ENCODE measurements around the gene KHK. TPM values are rescaled to one million over a fixed set of nuclear protein-coding genes. Genes with fewer than 3 reads are reported as not detected.
A peak's percentile ranks its signal among the peaks of the same experiment; 100 is the strongest.

Gene KHK
- polyA plus RNA-seq, 2 of the 4 experiments (the other 2 are of a cell fraction), result 4.2 to 7.6 TPM

DNA sequence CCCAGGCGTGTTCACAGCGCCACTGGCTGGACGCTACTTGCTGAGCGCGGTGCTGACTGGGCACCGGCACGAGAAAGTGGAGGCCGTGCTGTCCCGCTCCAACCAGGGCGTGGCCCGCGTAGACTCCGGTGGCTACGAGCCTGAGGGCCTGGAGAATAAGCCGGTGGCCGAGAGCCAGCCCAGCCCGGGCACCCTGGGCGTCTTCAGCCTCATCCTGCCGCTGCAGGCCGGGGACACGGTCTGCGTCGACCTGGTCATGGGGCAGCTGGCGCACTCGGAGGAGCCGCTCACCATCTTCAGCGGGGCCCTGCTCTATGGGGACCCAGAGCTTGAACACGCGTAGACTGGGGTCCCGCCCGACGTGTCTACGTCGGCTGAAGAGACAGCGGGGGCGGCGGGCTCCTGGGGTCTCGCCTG is 891 bp upstream of the KHK start:
- peak; percentile 85 to 87 for DNase-seq (ENCODE audit: low read depth in 1 of 2, low spot score in 1 of 2)
- Histone ChIP-seq H3K4me1 (peaks cover 17% of the 10 kb centered on the region), H3K27ac (peak overlapping the region; percentile 90 to 91), H3K4me3 (peak overlapping the region; percentile 70), H3K4me2 (peak overlapping the region; percentile 81), H3K9me3 (no peaks in the 10 kb centered on the region)
- no peak for FAIRE-seq
- ATAC-seq, result peak; percentile 62 to 74
- WGBS (ENCODE audit: missing lambda C conversion rate), result 1% methylated on average over 25 of the region's 38 CpGs
- ChIA-PET POLR2A (interaction anchor here (1.0 to 1.5 kb wide), 5 partner anchors 14 to 124 kb away, joined by 3 to 8 read pairs (median 4); partner anchors contain the start of genes AGBL5 and OST4), CTCF (interaction anchor here (0.5 to 15.3 kb wide), 35 partner anchors 9 to 1376 kb away, joined by 3 to 253 read pairs (median 4); partner anchors contain the start of genes ABHD1, AGBL5 and OST4)
- TF ChIP-seq MYC (IDR thresholded peaks at IDR 0.05; ENCODE audit: borderline replicate concordance, low read length) (0 out of 2 replicates have a peak, but pooled peaks have one; percentile 14), MAFK (IDR thresholded peaks at IDR 0.05; ENCODE audit: partially characterized antibody) (peak; percentile 95), SMC3 (IDR thresholded peaks at IDR 0.05) (peak; percentile 64), NFE2L2 (conservative IDR thresholded peaks at IDR 0.05; ENCODE audit: low read length) (no peak), SREBF2 (IDR thresholded peaks at IDR 0.05) (no peak), RARB (CRISPR knock-in tag; IDR thresholded peaks at IDR 0.05) (no peak), TP53 (CRISPR knock-in tag; IDR thresholded peaks at IDR 0.05) (0 out of 2 replicates have a peak, but pooled peaks have one; percentile 5), HOXB5 (CRISPR knock-in tag; IDR thresholded peaks at IDR 0.05) (no peak), RFX5 (IDR thresholded peaks at IDR 0.05) (no peak), RAD21 (conservative IDR thresholded peaks at IDR 0.05 in 1 of 2, IDR thresholded peaks at IDR 0.05 in 1 of 2) (peak; percentile 69 to 74), HEYL (CRISPR knock-in tag; IDR thresholded peaks at IDR 0.05) (no peak), CBX8 (IDR thresholded peaks at IDR 0.05) (no peak), ZNF302 (CRISPR knock-in tag; IDR thresholded peaks at IDR 0.05) (no peak), POLR2A (IDR thresholded peaks at IDR 0.05; ENCODE audit: low read length) (peak; percentile 71), HOXB13 (CRISPR knock-in tag; IDR thresholded peaks at IDR 0.05; ENCODE audit: low read depth) (no peak), JUN (IDR thresholded peaks at IDR 0.05) (no peak; a peak in 3 of 5 replicates)
- TF ChIP-seq, protein P1, sequence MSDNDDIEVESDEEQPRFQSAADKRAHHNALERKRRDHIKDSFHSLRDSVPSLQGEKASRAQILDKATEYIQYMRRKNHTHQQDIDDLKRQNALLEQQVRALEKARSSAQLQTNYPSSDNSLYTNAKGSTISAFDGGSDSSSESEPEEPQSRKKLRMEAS (IDR thresholded peaks at IDR 0.05), result peak; percentile 89
- TF ChIP-seq, protein P2, sequence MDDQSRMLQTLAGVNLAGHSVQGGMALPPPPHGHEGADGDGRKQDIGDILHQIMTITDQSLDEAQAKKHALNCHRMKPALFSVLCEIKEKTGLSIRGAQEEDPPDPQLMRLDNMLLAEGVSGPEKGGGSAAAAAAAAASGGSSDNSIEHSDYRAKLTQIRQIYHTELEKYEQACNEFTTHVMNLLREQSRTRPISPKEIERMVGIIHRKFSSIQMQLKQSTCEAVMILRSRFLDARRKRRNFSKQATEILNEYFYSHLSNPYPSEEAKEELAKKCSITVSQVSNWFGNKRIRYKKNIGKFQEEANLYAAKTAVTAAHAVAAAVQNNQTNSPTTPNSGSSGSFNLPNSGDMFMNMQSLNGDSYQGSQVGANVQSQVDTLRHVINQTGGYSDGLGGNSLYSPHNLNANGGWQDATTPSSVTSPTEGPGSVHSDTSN (IDR thresholded peaks at IDR 0.05), result no peak
- TF ChIP-seq, protein P3, sequence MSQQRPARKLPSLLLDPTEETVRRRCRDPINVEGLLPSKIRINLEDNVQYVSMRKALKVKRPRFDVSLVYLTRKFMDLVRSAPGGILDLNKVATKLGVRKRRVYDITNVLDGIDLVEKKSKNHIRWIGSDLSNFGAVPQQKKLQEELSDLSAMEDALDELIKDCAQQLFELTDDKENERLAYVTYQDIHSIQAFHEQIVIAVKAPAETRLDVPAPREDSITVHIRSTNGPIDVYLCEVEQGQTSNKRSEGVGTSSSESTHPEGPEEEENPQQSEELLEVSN (IDR thresholded peaks at IDR 0.05; ENCODE audit: borderline replicate concordance, low read depth), result peak; percentile 79
- TF ChIP-seq, protein P4, sequence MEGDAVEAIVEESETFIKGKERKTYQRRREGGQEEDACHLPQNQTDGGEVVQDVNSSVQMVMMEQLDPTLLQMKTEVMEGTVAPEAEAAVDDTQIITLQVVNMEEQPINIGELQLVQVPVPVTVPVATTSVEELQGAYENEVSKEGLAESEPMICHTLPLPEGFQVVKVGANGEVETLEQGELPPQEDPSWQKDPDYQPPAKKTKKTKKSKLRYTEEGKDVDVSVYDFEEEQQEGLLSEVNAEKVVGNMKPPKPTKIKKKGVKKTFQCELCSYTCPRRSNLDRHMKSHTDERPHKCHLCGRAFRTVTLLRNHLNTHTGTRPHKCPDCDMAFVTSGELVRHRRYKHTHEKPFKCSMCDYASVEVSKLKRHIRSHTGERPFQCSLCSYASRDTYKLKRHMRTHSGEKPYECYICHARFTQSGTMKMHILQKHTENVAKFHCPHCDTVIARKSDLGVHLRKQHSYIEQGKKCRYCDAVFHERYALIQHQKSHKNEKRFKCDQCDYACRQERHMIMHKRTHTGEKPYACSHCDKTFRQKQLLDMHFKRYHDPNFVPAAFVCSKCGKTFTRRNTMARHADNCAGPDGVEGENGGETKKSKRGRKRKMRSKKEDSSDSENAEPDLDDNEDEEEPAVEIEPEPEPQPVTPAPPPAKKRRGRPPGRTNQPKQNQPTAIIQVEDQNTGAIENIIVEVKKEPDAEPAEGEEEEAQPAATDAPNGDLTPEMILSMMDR (IDR thresholded peaks at IDR 0.05), result peak; percentile 69

DNA sequence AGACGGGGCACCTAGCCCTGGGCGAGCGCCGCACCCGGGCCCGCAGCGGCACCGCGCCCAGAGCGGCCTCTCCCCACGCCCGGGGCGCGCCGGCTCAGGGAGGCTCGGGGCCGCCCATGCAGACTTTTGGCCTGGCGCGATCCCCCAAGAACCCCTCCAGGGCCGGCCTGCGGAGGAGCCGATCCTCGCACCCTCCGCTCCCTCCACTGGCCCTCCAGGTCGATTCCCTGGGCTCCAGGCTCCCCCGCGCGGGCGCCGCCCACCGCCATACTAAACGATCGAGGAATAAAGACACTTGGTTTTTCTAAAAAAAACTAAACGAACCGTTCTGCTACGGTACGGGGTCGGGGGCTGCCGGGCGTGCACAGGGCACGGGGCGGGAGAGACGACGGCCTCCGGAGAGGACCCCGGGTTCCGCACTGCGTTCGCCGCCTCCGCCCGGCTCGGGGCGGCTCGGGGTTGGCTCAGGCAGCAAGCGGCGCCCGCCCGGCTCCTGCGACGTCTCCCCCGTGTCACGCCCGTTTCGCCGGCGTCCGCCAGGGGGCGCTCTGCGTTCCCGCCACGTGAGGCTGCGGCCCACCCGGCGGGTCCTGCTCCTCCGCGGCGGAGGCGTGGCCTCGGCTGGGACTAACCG is 365 bp upstream of the KHK start:
- POLR2A ChIA-PET, result interaction anchor here (1.0 to 1.5 kb wide), 4 partner anchors 14 to 124 kb away, joined by 3 to 8 read pairs (median 5); partner anchors contain the start of genes AGBL5 and OST4
- ATAC-seq (peak; percentile 73 to 89), DNase-seq (ENCODE audit: low read depth in 1 of 2, low spot score in 1 of 2) (peak; percentile 95 to 97), FAIRE-seq (no peak)
- H3K4me1 ChIP-seq, result peaks cover 17% of the 10 kb centered on the region
- 2% methylated on average over 28 of the region's 81 CpGs for WGBS (ENCODE audit: missing lambda C conversion rate)
- H3K9me3 ChIP-seq, result no peaks in the 10 kb centered on the region
- CTCF ChIA-PET, result interaction anchor here (0.6 to 15.3 kb wide), 31 partner anchors 9 to 1376 kb away, joined by 3 to 253 read pairs (median 6); partner anchors contain the start of genes ABHD1, AGBL5 and OST4
- H3K4me3 ChIP-seq, result peak overlapping the region; percentile 70
- peak overlapping the region; percentile 90 to 91 for H3K27ac ChIP-seq
- peak overlapping the region; percentile 81 for H3K4me2 ChIP-seq
- TF ChIP-seq RNF2 (IDR thresholded peaks at IDR 0.05; ENCODE audit: borderline replicate concordance, low read depth) (peak; percentile 33; the same call in 1 of the 2 replicates), CEBPB (IDR thresholded peaks at IDR 0.05) (no peak), ZFP36 (IDR thresholded peaks at IDR 0.05; ENCODE audit: borderline replicate concordance, partially characterized antibody) (no peak), RAD21 (conservative IDR thresholded peaks at IDR 0.05 in 1 of 2, IDR thresholded peaks at IDR 0.05 in 1 of 2) (peak; percentile 31 to 63; a peak in 4 of 5 replicates), ZSCAN20 (CRISPR knock-in tag; IDR thresholded peaks at IDR 0.05) (no peak), HDAC2 (IDR thresholded peaks at IDR 0.05) (no peak), MAFK (IDR thresholded peaks at IDR 0.05; ENCODE audit: partially characterized antibody) (no peak), CHD2 (IDR thresholded peaks at IDR 0.05; ENCODE audit: low read length, partially characterized antibody) (no peak)
- TF ChIP-seq, protein P5, sequence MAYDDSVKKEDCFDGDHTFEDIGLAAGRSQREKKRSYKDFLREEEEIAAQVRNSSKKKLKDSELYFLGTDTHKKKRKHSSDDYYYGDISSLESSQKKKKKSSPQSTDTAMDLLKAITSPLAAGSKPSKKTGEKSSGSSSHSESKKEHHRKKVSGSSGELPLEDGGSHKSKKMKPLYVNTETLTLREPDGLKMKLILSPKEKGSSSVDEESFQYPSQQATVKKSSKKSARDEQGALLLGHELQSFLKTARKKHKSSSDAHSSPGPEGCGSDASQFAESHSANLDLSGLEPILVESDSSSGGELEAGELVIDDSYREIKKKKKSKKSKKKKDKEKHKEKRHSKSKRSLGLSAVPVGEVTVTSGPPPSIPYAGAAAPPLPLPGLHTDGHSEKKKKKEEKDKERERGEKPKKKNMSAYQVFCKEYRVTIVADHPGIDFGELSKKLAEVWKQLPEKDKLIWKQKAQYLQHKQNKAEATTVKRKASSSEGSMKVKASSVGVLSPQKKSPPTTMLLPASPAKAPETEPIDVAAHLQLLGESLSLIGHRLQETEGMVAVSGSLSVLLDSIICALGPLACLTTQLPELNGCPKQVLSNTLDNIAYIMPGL (CRISPR knock-in tag; IDR thresholded peaks at IDR 0.05; ENCODE audit: borderline replicate concordance), result no peak
- TF ChIP-seq, protein P4 (IDR thresholded peaks at IDR 0.05), result peak; percentile 98

Data from A549 (cell line).